Measurements from ENCODE around the gene MACF1.
"Not testable (repeated sequence)": the region's sequence is repeated elsewhere in the genome, so short reads cannot be mapped to it uniquely, and the experiment has no call there.

Gene MACF1

DNA sequence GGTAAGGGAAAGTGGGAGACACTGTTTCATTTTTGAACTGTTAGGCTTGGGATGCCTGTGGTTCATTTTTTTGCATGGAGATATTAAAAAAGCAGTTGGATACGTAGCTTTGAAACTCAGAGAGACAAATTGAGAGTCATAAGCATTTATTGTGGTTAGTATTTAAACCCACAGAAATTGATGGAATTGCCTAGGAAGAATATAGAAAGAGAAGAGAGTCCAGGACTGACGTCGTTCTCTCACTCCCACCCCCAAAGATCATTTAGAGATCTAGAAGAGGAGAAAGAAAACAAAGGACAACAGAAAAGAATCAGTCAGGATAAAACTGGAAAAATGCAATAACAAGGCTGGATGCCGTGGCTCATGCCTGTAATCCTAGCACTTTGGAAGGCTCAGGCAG is 213.7 kb downstream of the MACF1 start:
- no peak for DNase-seq (ENCODE audit: low read depth)

DNA sequence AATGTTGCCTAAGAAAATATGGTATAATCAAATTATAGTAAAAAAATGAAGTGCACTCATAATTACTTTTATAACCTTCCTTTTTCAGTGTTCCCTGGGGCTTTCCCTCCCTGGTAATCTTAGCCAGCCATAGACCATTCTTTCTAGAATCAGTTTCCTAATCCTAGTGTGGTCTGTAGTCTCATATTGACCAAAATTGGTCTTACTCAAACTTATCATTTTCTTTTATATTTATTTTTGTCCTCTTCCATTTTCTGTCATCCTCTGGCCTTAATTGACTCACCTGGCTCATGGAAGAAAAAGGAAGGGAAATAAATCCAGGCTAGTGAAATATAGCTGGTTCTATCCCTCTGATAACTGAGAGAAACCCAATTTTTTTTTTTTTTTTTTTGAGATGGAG is 216.0 kb downstream of the MACF1 start:
- DNase-seq (ENCODE audit: low read depth): no peak

DNA sequence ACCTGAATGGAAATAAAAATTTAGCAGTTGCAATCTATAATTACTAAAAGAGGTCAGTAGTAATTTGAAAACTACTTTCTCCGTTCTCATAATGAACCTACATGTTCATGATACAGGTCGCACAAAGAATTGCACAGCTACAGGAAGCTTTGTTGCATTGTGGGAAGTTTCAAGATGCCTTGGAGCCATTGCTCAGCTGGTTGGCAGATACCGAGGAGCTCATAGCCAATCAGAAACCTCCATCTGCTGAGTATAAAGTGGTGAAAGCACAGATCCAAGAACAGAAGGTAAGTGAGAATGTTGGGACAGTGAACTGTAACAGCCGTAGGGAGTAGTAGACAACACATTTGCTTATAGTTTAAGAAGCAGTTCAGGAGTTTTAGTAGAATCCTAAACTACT is 218.1 kb downstream of the MACF1 start:
- DNase-seq (ENCODE audit: low read depth): no peak

DNA sequence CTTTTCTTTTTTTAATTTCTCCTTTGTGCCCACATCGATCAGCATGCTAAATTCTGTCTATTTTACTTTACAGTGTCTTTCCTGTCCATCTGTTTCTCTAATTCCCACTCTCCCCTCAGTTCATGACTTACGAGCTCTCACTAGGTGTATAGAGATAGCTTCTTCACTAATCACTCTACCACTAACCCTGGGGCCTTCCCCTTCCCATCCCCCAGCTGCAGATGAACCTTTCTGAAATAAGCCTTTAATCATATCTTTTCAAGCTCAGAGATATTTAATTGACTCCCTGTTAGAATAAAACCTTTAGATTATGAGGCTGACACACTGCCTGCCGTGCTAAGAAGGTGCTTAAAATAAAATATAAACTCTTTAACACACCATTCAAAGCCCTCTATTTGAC is 220.7 kb downstream of the MACF1 start:
- no peak for DNase-seq (ENCODE audit: low read depth)

DNA sequence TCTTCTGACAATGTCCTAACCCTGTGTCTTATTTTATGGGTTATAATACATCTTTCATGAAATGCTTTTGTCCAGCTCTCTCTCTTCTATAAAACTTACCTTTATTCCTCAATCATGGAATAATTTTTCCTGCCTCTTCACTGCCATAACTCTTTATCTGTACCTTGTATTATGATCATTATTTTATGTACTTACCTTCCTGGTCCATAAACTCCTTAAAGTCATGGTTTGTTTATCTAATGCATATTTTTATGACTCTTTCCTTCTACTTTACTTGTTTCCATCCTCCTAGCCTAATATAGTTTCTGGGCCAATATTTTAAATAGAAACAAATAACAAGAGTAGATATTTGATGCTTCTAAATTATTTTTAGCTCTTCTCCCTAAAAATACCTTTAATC is 221.1 kb downstream of the MACF1 start:
- no peak for DNase-seq (ENCODE audit: low read depth)

DNA sequence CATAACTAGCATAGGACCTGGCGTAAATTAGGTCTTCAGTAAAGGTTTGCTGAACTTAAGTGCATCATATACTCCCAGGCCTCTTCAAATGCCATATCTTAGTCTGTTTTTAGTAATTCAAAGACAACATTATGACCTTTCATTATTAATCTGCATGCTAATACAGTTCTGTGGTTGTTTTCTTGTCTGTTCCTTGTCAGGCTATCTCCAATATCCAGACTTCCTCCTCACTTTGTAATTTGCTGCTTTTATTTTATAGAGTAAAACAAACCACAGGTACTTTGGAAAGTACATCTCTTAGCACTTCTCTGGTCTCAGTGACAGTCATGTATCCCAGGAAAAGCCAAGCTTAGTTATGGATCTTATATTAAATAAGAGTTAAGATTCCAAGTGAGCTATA is 221.9 kb downstream of the MACF1 start:
- no peak for DNase-seq (ENCODE audit: low read depth)

DNA sequence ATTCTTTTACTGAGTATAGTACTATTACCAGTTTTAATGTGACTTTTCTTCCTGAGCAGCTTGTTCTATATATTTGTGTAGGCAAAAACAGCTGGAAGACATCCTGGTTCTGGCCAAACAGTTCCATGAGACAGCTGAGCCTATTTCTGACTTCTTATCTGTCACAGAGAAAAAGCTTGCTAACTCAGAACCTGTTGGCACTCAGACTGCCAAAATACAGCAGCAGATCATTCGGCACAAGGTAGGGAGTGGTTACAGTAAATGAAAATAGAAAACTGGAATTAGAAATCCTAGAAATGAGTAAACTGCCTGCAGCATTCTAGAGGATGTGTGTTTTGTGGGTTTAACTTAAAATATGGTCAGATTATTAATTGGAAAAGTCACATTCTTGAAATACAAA is 222.9 kb downstream of the MACF1 start:
- DNase-seq (ENCODE audit: low read depth): no peak

DNA sequence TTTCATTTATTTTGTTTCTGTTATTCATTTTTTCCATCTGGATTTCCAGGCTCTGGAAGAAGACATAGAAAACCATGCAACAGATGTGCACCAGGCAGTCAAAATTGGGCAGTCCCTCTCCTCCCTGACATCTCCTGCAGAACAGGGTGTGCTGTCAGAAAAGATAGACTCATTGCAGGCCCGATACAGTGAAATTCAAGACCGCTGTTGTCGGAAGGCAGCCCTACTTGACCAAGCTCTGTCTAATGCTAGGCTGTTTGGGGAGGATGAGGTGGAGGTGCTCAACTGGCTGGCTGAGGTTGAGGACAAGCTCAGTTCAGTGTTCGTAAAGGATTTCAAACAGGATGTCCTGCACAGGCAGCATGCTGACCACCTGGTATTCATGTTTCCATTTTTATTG is 223.4 kb downstream of the MACF1 start:
- no peak for DNase-seq (ENCODE audit: low read depth)

DNA sequence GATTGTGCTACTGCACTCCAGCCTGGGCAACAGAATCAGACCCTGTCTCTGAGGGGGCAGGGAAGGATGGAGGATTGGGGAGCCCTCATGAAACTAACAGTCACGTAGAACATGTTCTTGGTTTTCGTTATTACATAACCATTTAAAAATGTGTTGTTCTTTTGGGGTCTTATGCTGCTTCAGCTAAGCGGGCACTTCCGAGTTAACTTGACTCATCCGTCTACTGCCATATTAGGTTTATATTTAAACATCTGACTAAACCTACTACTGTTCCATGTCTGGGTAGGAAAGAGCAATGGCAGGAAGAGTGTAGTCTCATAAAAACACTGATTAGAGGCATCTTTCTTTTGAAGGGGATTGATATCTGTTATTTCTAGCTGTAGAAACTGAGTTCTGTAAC is 227.4 kb downstream of the MACF1 start:
- DNase-seq (ENCODE audit: low read depth): no peak

DNA sequence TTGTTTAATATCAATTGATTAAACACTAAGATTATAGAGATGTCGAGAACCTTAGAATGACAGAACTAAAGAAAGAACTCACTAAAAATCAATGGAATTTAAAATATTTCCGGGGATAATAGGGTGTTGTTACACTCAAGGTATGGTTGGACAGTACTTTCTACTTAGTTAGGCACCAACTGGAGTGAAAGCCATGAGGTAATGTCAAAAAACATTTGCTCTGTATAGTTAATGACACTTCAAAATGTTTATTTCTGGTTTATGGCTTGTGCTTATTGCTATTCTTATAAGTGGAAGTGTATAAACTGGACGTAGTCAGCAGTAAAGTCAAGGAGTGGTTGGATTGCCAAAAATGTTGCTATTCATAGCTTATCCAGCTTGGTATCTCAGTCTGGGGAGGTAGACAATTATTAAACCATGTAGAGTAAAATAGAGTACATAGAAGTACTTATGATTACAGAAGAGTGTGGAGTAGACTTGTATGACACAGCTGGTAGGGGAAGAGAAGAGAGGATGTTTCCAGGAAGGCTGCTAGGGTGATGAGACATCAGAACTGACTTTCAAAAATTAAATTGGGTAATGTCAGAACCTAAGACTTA is 230.4 kb downstream of the MACF1 start:
- DNase-seq (ENCODE audit: low read depth): no peak

DNA sequence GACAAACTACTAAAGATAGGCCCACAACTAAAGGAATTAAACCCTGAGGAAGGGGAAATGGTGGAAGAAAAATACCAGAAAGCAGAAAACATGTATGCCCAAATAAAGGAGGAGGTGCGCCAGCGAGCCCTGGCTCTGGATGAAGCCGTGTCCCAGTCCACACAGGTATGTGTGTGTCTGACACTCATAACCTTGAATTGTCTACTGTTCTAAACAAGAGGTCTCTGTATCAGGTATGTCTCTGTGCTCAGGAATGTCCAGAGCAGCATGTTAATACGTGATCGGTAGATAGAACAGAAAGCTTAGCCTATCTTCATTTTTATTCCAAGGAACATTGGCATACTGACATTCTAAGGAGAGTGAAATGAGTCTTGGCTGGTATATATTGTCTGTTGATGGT is 231.1 kb downstream of the MACF1 start:
- no peak for DNase-seq (ENCODE audit: low read depth)

DNA sequence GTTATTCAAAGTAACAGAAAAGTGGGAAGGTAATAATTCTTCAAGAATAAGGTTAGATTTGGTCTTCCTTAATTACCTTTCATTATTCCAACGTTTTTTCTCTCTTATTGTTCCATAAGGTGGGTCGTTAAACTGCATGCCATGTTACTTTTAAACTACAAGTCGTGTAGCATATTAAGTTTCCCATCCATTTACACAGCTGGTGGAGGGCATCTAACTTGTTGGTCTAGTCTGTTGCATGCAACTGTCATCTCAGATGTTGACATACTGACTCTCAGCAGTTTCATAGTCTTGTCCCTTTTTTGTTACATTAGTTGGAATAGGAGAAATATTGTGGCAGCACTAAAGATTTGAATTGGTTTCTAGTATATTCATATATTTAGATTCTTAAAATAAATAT is 232.3 kb downstream of the MACF1 start:
- DNase-seq (ENCODE audit: low read depth): no peak

DNA sequence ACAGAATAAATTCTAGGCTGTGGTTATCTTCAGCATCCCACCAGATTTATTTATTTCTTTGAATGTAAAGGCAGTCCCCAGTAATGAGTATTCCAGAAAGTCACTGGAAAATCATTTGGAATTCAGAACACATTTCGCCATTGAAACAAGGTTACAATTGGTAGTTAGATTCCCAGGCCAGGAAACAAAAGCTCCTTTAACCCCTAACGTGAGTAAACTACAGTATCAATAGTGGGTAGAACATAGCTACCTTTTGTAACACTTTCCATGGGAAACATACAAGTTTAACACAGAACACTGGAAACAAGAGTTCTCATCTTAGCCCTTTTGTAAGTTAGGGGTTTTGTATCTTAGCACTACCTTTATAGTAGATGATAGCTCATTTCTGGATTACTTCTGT is 233.5 kb downstream of the MACF1 start:
- DNase-seq (ENCODE audit: low read depth): no peak

DNA sequence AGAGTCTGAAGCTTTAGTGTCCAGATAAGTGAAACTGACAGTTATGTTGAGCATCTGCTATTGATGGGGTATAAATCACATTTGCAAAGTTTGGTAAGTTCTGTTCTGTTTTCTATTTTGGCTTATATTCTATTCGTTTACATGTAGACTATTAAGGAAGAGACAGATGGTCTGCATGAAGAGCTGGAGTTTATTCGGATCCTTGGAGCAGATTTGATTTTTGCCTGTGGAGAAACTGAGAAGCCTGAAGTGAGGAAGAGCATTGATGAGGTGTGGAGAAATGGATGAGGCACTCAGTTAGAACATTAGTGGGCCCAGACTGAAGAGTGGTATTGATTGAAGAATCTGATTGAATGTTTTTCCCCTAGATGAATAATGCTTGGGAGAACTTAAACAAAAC is 236.4 kb downstream of the MACF1 start:
- DNase-seq (ENCODE audit: low read depth): no peak

DNA sequence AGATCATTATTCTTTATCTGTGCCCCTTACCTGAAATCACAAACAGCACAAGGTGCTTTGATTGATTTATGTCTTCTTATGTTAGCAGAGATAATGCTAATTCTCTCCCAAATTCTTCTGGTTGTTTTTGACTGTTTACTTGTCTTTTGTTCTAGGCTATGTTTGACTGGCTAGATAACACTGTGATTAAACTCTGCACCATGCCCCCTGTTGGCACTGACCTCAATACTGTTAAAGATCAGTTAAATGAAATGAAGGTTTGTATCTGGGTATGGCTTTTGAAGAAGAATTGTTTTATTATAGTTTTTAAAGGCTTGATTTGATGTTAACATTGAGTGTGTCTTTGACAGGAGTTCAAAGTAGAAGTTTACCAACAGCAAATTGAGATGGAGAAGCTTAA is 237.3 kb downstream of the MACF1 start:
- no peak for DNase-seq (ENCODE audit: low read depth)

DNA sequence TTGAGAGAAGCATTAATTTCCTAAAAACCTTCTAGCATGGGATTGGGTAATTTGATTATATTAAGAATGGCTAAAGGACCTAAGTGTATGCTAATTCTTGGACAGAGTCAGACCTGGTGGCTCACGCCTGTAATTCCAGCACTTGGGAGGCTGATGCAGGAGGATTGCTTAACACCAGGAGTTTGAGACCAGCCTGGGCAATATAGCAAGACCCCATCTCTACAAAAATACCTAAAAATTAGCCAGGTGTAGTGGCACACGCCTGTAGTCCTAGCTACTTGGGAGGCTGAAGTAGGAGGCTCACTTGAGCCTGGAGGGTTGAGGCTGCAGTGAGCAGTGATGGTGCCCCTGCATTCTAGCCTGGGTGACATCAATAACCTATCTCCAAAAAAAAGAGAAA is 241.1 kb downstream of the MACF1 start:
- no peak for DNase-seq (ENCODE audit: low read depth)

DNA sequence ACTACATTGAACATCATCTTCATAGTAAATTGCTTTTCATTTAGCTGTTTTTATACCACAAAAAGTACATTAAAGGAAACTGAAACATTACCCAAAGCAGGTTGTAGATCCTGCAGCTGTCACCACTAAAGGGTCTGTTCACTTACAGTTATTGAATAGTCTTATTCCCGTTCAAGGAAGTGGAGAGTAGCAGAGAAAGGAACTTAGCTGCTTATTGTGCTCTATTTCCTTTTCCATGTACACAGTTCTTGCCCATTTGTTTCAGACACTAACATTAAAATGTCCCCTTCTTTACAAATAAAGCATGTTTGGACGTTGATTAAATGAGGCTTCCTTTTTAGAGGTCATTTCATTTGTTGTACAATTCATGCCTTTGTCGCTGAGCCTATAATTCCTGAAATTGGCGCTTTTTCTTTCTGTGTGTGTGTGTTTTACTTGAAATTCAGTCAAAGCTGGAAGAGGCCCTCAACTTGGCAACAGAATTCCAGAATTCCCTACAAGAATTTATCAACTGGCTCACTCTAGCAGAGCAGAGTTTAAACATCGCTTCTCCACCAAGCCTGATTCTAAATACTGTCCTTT is 242.6 kb downstream of the MACF1 start:
- no peak for DNase-seq (ENCODE audit: low read depth)

DNA sequence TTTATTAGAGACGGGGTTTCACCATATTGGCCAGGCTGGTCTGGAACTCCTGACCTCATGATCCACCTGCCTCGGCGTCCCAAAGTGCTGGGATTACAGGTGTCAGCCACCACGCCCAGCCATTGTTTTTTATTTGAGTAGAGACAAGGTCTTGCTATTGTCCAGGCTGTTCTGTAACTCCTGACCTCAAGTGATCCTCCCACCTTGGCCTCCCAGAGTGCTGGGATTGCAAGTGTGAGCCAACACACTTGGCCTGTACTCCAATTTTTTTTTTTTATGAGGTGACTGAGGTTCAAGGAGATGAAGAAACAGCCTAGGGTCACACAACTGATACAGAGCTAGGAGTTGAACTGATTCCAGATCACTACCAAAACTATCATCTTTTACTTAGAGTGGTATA is 245.5 kb downstream of the MACF1 start:
- DNase-seq (ENCODE audit: low read depth): not testable (repeated sequence)

DNA sequence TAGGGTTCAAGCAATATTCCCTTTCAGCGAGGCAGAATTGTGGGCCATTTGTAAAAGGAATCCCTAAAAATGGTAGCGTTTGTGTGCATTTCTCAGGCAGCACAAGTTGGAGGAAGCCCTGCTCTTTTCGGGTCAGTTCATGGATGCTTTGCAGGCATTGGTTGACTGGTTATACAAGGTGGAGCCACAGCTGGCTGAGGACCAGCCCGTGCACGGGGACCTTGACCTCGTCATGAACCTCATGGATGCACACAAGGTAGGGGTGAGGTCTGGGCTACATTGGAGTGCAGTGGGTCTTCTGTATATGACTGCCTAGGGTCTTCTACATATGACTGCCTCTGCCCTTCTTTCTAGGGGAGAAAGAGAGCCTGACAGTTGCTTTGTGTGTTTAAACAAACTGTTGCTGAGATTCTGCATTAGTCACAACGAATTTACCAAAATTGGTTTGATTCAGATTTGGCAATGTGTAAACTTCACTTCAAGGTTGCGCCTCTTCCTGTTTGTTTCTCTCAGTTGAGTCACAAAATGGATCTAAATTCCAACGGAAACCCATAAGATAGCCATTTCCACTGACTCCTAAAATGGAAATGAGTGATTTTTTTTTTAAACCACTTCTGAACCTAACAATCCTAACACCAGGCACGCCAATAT is 246.6 kb downstream of the MACF1 start:
- DNase-seq (ENCODE audit: low read depth): peak; percentile 46

DNA sequence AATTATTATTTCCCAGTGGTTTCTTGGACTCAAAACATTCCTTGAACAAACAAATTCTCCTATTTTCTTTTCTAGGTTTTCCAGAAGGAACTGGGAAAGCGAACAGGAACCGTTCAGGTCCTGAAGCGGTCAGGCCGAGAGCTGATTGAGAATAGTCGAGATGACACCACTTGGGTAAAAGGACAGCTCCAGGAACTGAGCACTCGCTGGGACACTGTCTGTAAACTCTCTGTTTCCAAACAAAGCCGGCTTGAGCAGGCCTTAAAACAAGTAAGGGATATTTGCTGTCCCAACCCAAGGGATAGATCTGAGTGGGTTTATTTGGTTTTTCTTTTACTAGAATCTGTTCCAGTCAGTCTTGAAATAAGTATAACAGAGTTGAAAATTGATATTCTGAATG is 247.6 kb downstream of the MACF1 start:
- DNase-seq (ENCODE audit: low read depth): no peak

DNA sequence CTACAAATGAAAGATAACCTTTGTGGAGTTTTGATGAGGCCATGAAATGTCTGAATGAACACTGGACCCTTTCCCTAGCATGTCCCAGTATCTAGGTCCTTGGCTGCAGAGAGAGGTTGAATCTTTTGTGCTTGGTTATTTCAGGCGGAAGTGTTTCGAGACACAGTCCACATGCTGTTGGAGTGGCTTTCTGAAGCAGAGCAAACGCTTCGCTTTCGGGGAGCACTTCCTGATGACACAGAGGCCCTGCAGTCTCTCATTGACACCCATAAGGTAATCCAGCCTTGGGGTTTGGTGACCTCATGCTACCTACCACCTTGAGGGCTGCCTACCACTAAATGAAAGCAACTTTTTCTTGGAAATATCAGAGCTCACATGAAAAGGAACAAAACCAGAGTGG is 248.0 kb downstream of the MACF1 start:
- no peak for DNase-seq (ENCODE audit: low read depth)

DNA sequence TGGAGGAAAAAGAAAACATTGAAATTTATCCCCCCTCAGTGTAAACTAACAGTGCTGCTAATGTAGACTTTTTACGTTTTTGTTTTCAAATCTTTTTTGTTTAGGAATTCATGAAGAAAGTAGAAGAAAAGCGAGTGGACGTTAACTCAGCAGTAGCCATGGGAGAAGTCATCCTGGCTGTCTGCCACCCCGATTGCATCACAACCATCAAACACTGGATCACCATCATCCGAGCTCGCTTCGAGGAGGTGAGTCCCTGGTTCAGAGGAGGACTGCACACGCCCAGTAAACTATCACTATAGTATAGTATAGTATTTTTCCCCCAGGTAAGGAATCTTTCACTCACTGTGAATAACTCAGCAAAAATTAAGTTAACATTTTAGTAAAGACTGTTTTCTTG is 249.1 kb downstream of the MACF1 start:
- DNase-seq (ENCODE audit: low read depth): peak; percentile 54

DNA sequence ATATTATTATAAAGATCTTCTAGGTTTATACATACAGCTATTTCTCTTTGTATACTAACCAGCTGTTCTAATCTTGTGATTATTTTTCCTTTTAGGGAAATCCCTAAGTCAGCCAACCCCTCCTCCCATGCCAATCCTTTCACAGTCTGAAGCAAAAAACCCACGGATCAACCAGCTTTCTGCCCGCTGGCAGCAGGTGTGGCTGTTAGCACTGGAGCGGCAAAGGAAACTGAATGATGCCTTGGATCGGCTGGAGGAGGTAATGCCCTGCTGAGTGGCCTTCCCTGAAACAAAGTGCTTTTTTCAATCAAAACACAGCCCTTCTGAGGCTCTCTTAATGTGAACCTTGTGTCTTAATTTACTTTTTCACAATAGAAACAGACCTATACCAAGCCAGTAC is 254.5 kb downstream of the MACF1 start:
- DNase-seq (ENCODE audit: low read depth): no peak

DNA sequence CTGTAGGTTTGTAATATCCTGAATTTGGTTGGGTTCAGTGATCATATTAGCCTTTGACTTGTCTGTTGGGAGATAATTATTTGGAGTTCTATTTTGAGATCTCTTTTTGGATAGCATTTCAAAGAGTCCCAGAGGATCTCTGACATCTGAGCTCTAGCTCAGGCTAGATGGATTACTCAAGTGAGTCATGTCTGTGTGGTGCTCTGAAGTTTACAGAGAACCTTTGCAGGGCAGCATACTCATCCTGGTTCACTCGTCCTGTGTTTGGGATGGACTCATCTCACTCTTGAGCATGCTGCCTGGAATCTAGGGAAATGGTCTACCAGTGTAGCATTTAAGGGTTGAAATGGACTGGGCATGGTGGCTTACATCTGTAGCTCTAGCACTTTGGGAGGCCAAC is 257.6 kb downstream of the MACF1 start:
- DNase-seq (ENCODE audit: low read depth): peak; percentile 13

Data from non-pigmented ciliary epithelial cell (primary cell).